ENCODE data around the gene GSX2.

DNA sequence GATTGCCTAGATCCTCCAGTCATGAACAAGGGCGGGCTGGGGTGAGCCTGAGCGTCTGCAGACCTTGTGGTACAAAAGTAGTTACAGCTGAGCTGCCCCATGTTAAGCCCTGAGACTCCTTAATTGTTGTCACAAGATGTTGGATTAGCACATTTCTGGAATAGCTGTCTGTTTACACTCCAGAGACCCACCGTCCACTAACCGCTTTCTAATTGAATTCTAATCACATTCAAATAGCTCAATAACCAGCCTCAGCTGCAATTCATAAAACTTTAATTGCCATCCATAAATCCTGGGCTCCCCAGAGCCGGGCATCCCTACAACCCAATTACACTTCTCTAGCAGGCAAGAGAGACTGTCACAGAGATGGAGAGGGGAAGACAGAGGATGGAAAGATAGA, 1.6 kb upstream of the GSX2 start:
- TF ChIP-seq POLR2AphosphoS5 (IDR thresholded peaks at IDR 0.05; ENCODE audit: low read depth, low read length) (no peak), EP300 (IDR thresholded peaks at IDR 0.05; ENCODE audit: borderline replicate concordance in 1 of 2, low read depth in 2 of 2, low read length in 2 of 2) (no peak), ZNF274 (IDR thresholded peaks at IDR 0.05; ENCODE audit: borderline replicate concordance, extremely low read depth, low read length) (no peak), POLR2A (IDR thresholded peaks at IDR 0.05; ENCODE audit: control extremely low read depth in 1 of 2, low read depth in 2 of 2, low read length in 2 of 2) (no peak), EZH2 (IDR thresholded peaks at IDR 0.05; ENCODE audit: low read depth, low read length, severe bottlenecking) (no peak), GABPA (IDR thresholded peaks at IDR 0.05; ENCODE audit: borderline replicate concordance, insufficient read depth, low read length) (no peak), SP1 (IDR thresholded peaks at IDR 0.05; ENCODE audit: low read depth, low read length) (no peak), BRCA1 (IDR thresholded peaks at IDR 0.05; ENCODE audit: low read depth, low read length) (no peak), SIN3A (conservative IDR thresholded peaks at IDR 0.05 in 1 of 2, IDR thresholded peaks at IDR 0.05 in 1 of 2; ENCODE audit: low read depth in 1 of 2, low read length in 2 of 2) (no peak), EGR1 (IDR thresholded peaks at IDR 0.05; ENCODE audit: borderline replicate concordance, low read depth, low read length) (no peak), SUZ12 (IDR thresholded peaks at IDR 0.05; ENCODE audit: low read length) (no peak), CHD2 (IDR thresholded peaks at IDR 0.05; ENCODE audit: low read length) (no peak)
- TF ChIP-seq, protein P1, sequence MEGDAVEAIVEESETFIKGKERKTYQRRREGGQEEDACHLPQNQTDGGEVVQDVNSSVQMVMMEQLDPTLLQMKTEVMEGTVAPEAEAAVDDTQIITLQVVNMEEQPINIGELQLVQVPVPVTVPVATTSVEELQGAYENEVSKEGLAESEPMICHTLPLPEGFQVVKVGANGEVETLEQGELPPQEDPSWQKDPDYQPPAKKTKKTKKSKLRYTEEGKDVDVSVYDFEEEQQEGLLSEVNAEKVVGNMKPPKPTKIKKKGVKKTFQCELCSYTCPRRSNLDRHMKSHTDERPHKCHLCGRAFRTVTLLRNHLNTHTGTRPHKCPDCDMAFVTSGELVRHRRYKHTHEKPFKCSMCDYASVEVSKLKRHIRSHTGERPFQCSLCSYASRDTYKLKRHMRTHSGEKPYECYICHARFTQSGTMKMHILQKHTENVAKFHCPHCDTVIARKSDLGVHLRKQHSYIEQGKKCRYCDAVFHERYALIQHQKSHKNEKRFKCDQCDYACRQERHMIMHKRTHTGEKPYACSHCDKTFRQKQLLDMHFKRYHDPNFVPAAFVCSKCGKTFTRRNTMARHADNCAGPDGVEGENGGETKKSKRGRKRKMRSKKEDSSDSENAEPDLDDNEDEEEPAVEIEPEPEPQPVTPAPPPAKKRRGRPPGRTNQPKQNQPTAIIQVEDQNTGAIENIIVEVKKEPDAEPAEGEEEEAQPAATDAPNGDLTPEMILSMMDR (IDR thresholded peaks at IDR 0.05; ENCODE audit: control extremely low read depth in 1 of 3, insufficient read depth in 1 of 3, low read depth in 1 of 3, low read length in 3 of 3) = no peak
- TF ChIP-seq, protein P2, sequence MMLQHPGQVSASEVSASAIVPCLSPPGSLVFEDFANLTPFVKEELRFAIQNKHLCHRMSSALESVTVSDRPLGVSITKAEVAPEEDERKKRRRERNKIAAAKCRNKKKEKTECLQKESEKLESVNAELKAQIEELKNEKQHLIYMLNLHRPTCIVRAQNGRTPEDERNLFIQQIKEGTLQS (IDR thresholded peaks at IDR 0.05; ENCODE audit: insufficient read depth, low read depth, low read length) = no peak

Measured in H1 (cell line).